ENCODE measurements around the gene ERP27.

DNA sequence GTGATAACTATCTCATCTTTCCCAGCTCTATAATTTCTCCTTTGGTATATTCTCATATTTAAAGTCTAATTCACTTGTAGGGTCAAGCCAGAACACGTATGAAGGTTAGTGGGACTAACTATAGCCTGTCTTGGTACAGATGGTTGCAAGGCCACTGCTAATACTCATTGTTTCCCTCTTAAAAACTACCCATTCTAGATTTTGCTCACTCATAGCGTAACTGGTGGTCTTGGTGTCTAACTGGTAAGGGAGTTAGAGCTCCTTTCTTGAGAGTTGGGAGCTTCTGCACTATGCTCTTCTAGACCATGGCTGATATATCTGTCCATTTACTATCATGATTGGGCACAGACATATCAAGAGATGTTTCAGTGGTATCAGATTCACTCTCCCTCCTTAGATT, 61.5 kb downstream of the ERP27 start:
- TF ChIP-seq SP1 (IDR thresholded peaks at IDR 0.05) (no peak), ELF4 (IDR thresholded peaks at IDR 0.05) (no peak)
